A549 (cell line): ENCODE results near the gene RHOT1. TPM values are rescaled to one million over a fixed set of nuclear protein-coding genes. Genes with fewer than 3 reads are reported as not detected.
A peak's percentile ranks its signal among the peaks of the same experiment; 100 is the strongest.

Experiments used
- ATAC-seq, 2 experiments: fragments of 200-7000 bp in 1 of 2; fragments of >200 bp in 1 of 2; cut with Nextera tagmentation in 1 of 2; cut with Tn5 transposase in 1 of 2; 3 replicates each; pipeline versions ENCODE4 v1.8.0 to v1.9.1; 2018 to 2020; ENCODE audit warnings: mild to moderate bottlenecking in 1 of 2, moderate library complexity in 1 of 2
- CTCF ChIA-PET: fragments of 300-600 bp; sonication (Branson Sonifier 250); formaldehyde crosslinking; extraction: SDS; loops from one replicate; lab custom pipeline; 2021; ENCODE audit warnings: antibody characterized with exemption, inconsistent platforms; lab: Yijun Ruan, JAX
- POLR2A ChIA-PET: fragments of 350-600 bp; formaldehyde crosslinking; extraction: SDS; loops from one replicate; lab custom pipeline; 2021; ENCODE audit warnings: antibody characterized with exemption, inconsistent platforms; lab: Yijun Ruan, JAX
- DNase-seq, 2 experiments: peaks; one replicate each; pipeline versions ENCODE4 v3.0.0 to v3.0.0-alpha.2; 2011 to 2016; ENCODE audit warnings: low read depth in 1 of 2, low spot score in 1 of 2
- FAIRE-seq: peaks from 2 replicates; lab custom pipeline; 2011; peaks lifted over from hg19 to GRCh38; lab: Jason Lieb, UNC
- H3K27ac ChIP-seq, 2 experiments: fragments of >200 bp; sonication (Bioruptor Twin); formaldehyde crosslinking; 3 replicates each; pipeline ENCODE4 v1.5.1; 2016 to 2017
- H3K4me1 ChIP-seq: fragments of >200 bp; sonication (Bioruptor Twin); formaldehyde crosslinking; 3 replicates; pipeline ENCODE4 v1.6.1; 2016
- H3K4me2 ChIP-seq: fragments of >200 bp; sonication (Bioruptor Twin); formaldehyde crosslinking; 3 replicates; pipeline ENCODE4 v1.6.1; 2016
- H3K4me3 ChIP-seq: fragments of >200 bp; sonication (Bioruptor Twin); formaldehyde crosslinking; 3 replicates; pipeline ENCODE4 v1.5.1; 2016
- H3K9me3 ChIP-seq: fragments of >200 bp; sonication (Bioruptor Twin); formaldehyde crosslinking; 3 replicates; pipeline ENCODE4 v1.6.1; 2016
- CBX2 ChIP-seq: fragments of 200-600 bp; sonication (generic); IDR thresholded peaks from 2 replicates; pipeline ENCODE4 v1.6.1; 2016; ENCODE audit warnings: low read depth, mild to moderate bottlenecking, borderline replicate concordance
- CEBPB ChIP-seq, 2 experiments: fragments of >200 bp in 1 of 2; sonication (Bioruptor Twin) in 1 of 2; formaldehyde crosslinking in 1 of 2; IDR thresholded peaks; 2 replicates each; pipeline ENCODE4 v1.6.1; 2012 to 2016
- EHF ChIP-seq: fragments of 250-450 bp; sonication (Bioruptor Pico); IDR thresholded peaks from 2 replicates; pipeline ENCODE4 v1.5.0; 2020; ENCODE audit warnings: mild to moderate bottlenecking
- EHMT2 ChIP-seq: fragments of 200-600 bp; sonication (generic); IDR thresholded peaks from 2 replicates; pipeline ENCODE4 v1.6.1; 2016; ENCODE audit warnings: antibody characterized with exemption, low read depth, mild to moderate bottlenecking, moderate library complexity
- FOSL2 ChIP-seq, 2 experiments: fragments of 450-650 bp in 1 of 2; fragments of >200 bp in 1 of 2; sonication (Bioruptor Twin) in 1 of 2; formaldehyde crosslinking; IDR thresholded peaks; 2 replicates each; pipeline versions ENCODE4 v1.5.0 to v1.6.1; 2016 to 2020; ENCODE audit warnings: mild to moderate bottlenecking in 1 of 2, moderate library complexity in 1 of 2
- FOXS1 ChIP-seq: fragments of 250-450 bp; sonication (Bioruptor Pico); IDR thresholded peaks from 2 replicates; pipeline ENCODE4 v1.5.0; 2020; ENCODE audit warnings: mild to moderate bottlenecking, moderate library complexity
- HMGXB4 ChIP-seq: fragments of 250-450 bp; sonication (Bioruptor Pico); IDR thresholded peaks from 2 replicates; pipeline ENCODE4 v1.5.0; 2021; ENCODE audit warnings: mild to moderate bottlenecking, moderate library complexity, borderline replicate concordance
- HOXA7 ChIP-seq: fragments of 250-450 bp; sonication (Bioruptor Pico); IDR thresholded peaks from 2 replicates; pipeline ENCODE4 v1.5.0; 2020; ENCODE audit warnings: mild to moderate bottlenecking, moderate library complexity
- HOXB13 ChIP-seq: fragments of 250-450 bp; sonication (Bioruptor Pico); IDR thresholded peaks from 2 replicates; pipeline ENCODE4 v1.5.0; 2020; ENCODE audit warnings: low read depth, mild to moderate bottlenecking, moderate library complexity
- HOXB5 ChIP-seq: fragments of 250-450 bp; sonication (Bioruptor Pico); IDR thresholded peaks from 2 replicates; pipeline ENCODE4 v1.5.0; 2020; ENCODE audit warnings: mild to moderate bottlenecking, moderate library complexity
- KDM5A ChIP-seq: fragments of 200-600 bp; sonication (generic); IDR thresholded peaks from 2 replicates; pipeline ENCODE4 v1.6.1; 2016; ENCODE audit warnings: antibody characterized with exemption, mild to moderate bottlenecking
- NFE2L2 ChIP-seq: fragments of 150-350 bp; conservative IDR thresholded peaks from 2 replicates; pipeline ENCODE4 v1.6.1; 2014; ENCODE audit warnings: low read length
- PHF8 ChIP-seq: fragments of 200-600 bp; sonication (generic); IDR thresholded peaks from 2 replicates; pipeline ENCODE4 v1.6.1; 2016; ENCODE audit warnings: low read depth, mild to moderate bottlenecking, antibody characterized with exemption, moderate library complexity, borderline replicate concordance
- RCOR1 ChIP-seq: fragments of 150-350 bp; IDR thresholded peaks from 2 replicates; pipeline ENCODE4 v1.6.1; 2014; ENCODE audit warnings: antibody characterized with exemption, low read length, low read depth
- RFX5 ChIP-seq: fragments of 450-650 bp; IDR thresholded peaks from 2 replicates; pipeline ENCODE4 v1.7.1; 2014; ENCODE audit warnings: antibody characterized with exemption, mild to moderate bottlenecking, moderate library complexity
- RNF2 ChIP-seq: fragments of 200-600 bp; sonication (generic); IDR thresholded peaks from 2 replicates; pipeline ENCODE4 v1.6.1; 2016; ENCODE audit warnings: low read depth, mild to moderate bottlenecking, antibody characterized with exemption, moderate library complexity, borderline replicate concordance
- SMC3 ChIP-seq: fragments of >200 bp; sonication (Bioruptor Twin); formaldehyde crosslinking; IDR thresholded peaks from 3 replicates; pipeline ENCODE4 v1.6.1; 2018; ENCODE audit warnings: inconsistent platforms
- SREBF2 ChIP-seq: fragments of 450-650 bp; IDR thresholded peaks from 2 replicates; pipeline ENCODE4 v1.6.1; 2014; ENCODE audit warnings: mild to moderate bottlenecking, moderate library complexity
- TFCP2L1 ChIP-seq: fragments of 250-450 bp; sonication (Bioruptor Pico); IDR thresholded peaks from 2 replicates; pipeline ENCODE4 v1.5.0; 2021; ENCODE audit warnings: mild to moderate bottlenecking
- ZNF302 ChIP-seq: fragments of 250-450 bp; sonication (Bioruptor Pico); IDR thresholded peaks from 2 replicates; pipeline ENCODE4 v1.9.0; 2021; ENCODE audit warnings: inconsistent platforms, mild to moderate bottlenecking, moderate library complexity
- ZSCAN20 ChIP-seq: fragments of 250-450 bp; sonication (Bioruptor Pico); IDR thresholded peaks from 2 replicates; pipeline ENCODE4 v1.8.0; 2022; ENCODE audit warnings: mild to moderate bottlenecking, moderate library complexity
- WGBS: methylation state at CpG from one replicate; pipeline ENCODE4 v1.1.6; 2017; ENCODE audit errors: missing lambda C conversion rate; 5-methylcytosine and 5-hydroxymethylcytosine counted together
- polyA plus RNA-seq, 4 experiments: library from polyadenylated mRNA; depleted of rRNA in 3 of 4; stranded (reverse); fragments of >200 nt; fragmentation: RNase III in 1 of 4; extraction: RNeasy Plus Mini Kit Qiagen cat#74134 plus additional on column Dnase treatment in 1 of 4; gene quantifications; 2 replicates in 3 of 4; 3 replicates in 1 of 4; pipeline ENCODE4 v1.2.3, GENCODE V29; 2011 to 2017
- TF ChIP-seq, protein P1 (sequence below): fragments of 150-350 bp; IDR thresholded peaks from 2 replicates; pipeline ENCODE4 v1.6.1; 2014; ENCODE audit warnings: low read depth, mild to moderate bottlenecking, low read length
- TF ChIP-seq, protein P2 (sequence below): fragments of >200 bp; sonication (Bioruptor Twin); formaldehyde crosslinking; IDR thresholded peaks from 3 replicates; pipeline ENCODE4 v1.5.1; 2016
- TF ChIP-seq, protein P3 (sequence below): fragments of 200-600 bp; sonication (generic); IDR thresholded peaks from 2 replicates; pipeline ENCODE4 v1.6.1; 2016; ENCODE audit warnings: antibody characterized with exemption, mild to moderate bottlenecking, moderate library complexity
- TF ChIP-seq, protein P4 (sequence below): fragments of 250-450 bp; sonication (Bioruptor Pico); IDR thresholded peaks from 2 replicates; pipeline ENCODE4 v1.5.0; 2020; ENCODE audit warnings: low read depth, mild to moderate bottlenecking, moderate library complexity

RHOT1 gene
- polyA plus RNA-seq, 2 of the 4 experiments (the other 2 are of a cell fraction), result 26.6 to 109 TPM

GRCh38 chr17:32226886-32227285, 84.6 kb downstream of the RHOT1 start:
- H3K9me3 ChIP-seq, result no peaks in the 10 kb centered on the region
- ChIA-PET CTCF (interaction anchor here (0.7 to 2.4 kb wide), 8 partner anchors 11 to 95 kb away, joined by 3 to 14 read pairs (median 4); no protein-coding TSS in a partner anchor), POLR2A (no interaction called here)
- H3K4me1 ChIP-seq, result peaks cover 7% of the 10 kb centered on the region
- 85% methylated on average over 3 of the region's 3 CpGs for WGBS
- TF ChIP-seq HOXB13 (no peak), TFCP2L1 (CRISPR knock-in tag) (no peak), HOXA7 (CRISPR knock-in tag) (no peak), CEBPB (IDR thresholded peaks at IDR 0.05) (no peak), EHMT2 (no peak), HOXB5 (no peak), ZSCAN20 (CRISPR knock-in tag) (no peak), NFE2L2 (no peak), RCOR1 (no peak), ZNF302 (CRISPR knock-in tag) (no peak)
- TF ChIP-seq, protein P1, sequence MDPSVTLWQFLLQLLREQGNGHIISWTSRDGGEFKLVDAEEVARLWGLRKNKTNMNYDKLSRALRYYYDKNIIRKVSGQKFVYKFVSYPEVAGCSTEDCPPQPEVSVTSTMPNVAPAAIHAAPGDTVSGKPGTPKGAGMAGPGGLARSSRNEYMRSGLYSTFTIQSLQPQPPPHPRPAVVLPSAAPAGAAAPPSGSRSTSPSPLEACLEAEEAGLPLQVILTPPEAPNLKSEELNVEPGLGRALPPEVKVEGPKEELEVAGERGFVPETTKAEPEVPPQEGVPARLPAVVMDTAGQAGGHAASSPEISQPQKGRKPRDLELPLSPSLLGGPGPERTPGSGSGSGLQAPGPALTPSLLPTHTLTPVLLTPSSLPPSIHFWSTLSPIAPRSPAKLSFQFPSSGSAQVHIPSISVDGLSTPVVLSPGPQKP, result no peak
- ATAC-seq (no peak), DNase-seq (no peak), FAIRE-seq (no peak)
- no peak overlapping the region for H3K27ac ChIP-seq
- no peak overlapping the region for H3K4me2 ChIP-seq
- H3K4me3 ChIP-seq, result no peak overlapping the region

GRCh38 chr17:32227910-32228309, 85.6 kb downstream of the RHOT1 start:
- H3K27ac ChIP-seq, result no peak overlapping the region
- H3K4me2 ChIP-seq, result no peak overlapping the region
- no peak for DNase-seq
- ATAC-seq, result no peak
- 92% methylated on average over 9 of the region's 9 CpGs for WGBS
- TF ChIP-seq RFX5 (no peak), HMGXB4 (no peak), CEBPB (IDR thresholded peaks at IDR 0.05) (no peak), CBX2 (no peak), KDM5A (no peak)
- H3K9me3 ChIP-seq, result no peaks in the 10 kb centered on the region
- ChIA-PET CTCF (interaction anchor here (0.6 to 2.4 kb wide), 8 partner anchors 10 to 372 kb away, joined by 3 to 14 read pairs (median 4); no protein-coding TSS in a partner anchor), POLR2A (no interaction called here)
- no peak for FAIRE-seq
- H3K4me3 ChIP-seq, result no peak overlapping the region
- H3K4me1 ChIP-seq, result peaks cover under 1% of the 10 kb centered on the region; the same call in 2 of the 3 replicates

GRCh38 chr17:32235588-32235987, 93.3 kb downstream of the RHOT1 start:
- no peak overlapping the region for H3K4me2 ChIP-seq
- no peak overlapping the region for H3K4me3 ChIP-seq
- FAIRE-seq, result peak; percentile 84
- no peaks in the 10 kb centered on the region for H3K4me1 ChIP-seq
- H3K27ac ChIP-seq, result no peak overlapping the region
- H3K9me3 ChIP-seq, result no peaks in the 10 kb centered on the region
- ATAC-seq, result no peak
- no peak for TF ChIP-seq RNF2
- TF ChIP-seq, protein P2, sequence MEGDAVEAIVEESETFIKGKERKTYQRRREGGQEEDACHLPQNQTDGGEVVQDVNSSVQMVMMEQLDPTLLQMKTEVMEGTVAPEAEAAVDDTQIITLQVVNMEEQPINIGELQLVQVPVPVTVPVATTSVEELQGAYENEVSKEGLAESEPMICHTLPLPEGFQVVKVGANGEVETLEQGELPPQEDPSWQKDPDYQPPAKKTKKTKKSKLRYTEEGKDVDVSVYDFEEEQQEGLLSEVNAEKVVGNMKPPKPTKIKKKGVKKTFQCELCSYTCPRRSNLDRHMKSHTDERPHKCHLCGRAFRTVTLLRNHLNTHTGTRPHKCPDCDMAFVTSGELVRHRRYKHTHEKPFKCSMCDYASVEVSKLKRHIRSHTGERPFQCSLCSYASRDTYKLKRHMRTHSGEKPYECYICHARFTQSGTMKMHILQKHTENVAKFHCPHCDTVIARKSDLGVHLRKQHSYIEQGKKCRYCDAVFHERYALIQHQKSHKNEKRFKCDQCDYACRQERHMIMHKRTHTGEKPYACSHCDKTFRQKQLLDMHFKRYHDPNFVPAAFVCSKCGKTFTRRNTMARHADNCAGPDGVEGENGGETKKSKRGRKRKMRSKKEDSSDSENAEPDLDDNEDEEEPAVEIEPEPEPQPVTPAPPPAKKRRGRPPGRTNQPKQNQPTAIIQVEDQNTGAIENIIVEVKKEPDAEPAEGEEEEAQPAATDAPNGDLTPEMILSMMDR, result no peak
- TF ChIP-seq NFE2L2, result no peak
- TF ChIP-seq EHF, result no peak
- TF ChIP-seq SMC3, result no peak
- no peak for TF ChIP-seq CBX2
- no peak for TF ChIP-seq SREBF2
- TF ChIP-seq, protein P3, sequence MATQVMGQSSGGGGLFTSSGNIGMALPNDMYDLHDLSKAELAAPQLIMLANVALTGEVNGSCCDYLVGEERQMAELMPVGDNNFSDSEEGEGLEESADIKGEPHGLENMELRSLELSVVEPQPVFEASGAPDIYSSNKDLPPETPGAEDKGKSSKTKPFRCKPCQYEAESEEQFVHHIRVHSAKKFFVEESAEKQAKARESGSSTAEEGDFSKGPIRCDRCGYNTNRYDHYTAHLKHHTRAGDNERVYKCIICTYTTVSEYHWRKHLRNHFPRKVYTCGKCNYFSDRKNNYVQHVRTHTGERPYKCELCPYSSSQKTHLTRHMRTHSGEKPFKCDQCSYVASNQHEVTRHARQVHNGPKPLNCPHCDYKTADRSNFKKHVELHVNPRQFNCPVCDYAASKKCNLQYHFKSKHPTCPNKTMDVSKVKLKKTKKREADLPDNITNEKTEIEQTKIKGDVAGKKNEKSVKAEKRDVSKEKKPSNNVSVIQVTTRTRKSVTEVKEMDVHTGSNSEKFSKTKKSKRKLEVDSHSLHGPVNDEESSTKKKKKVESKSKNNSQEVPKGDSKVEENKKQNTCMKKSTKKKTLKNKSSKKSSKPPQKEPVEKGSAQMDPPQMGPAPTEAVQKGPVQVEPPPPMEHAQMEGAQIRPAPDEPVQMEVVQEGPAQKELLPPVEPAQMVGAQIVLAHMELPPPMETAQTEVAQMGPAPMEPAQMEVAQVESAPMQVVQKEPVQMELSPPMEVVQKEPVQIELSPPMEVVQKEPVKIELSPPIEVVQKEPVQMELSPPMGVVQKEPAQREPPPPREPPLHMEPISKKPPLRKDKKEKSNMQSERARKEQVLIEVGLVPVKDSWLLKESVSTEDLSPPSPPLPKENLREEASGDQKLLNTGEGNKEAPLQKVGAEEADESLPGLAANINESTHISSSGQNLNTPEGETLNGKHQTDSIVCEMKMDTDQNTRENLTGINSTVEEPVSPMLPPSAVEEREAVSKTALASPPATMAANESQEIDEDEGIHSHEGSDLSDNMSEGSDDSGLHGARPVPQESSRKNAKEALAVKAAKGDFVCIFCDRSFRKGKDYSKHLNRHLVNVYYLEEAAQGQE, result no peak
- no peak for TF ChIP-seq ZNF302 (CRISPR knock-in tag)
- no peak for TF ChIP-seq HOXA7 (CRISPR knock-in tag)
- TF ChIP-seq PHF8, result no peak
- TF ChIP-seq FOSL2 (IDR thresholded peaks at IDR 0.05), result no peak
- TF ChIP-seq FOSL2 (CRISPR knock-in tag; IDR thresholded peaks at IDR 0.05), result no peak
- TF ChIP-seq FOXS1, result no peak
- TF ChIP-seq, protein P4, sequence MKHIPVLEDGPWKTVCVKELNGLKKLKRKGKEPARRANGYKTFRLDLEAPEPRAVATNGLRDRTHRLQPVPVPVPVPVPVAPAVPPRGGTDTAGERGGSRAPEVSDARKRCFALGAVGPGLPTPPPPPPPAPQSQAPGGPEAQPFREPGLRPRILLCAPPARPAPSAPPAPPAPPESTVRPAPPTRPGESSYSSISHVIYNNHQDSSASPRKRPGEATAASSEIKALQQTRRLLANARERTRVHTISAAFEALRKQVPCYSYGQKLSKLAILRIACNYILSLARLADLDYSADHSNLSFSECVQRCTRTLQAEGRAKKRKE (CRISPR knock-in tag), result no peak
- WGBS, result 71% methylated on average over 2 of the region's 2 CpGs
- no peak for DNase-seq
- CTCF ChIA-PET, result no interaction called here
- POLR2A ChIA-PET, result no interaction called here
